GM18867 (cell line): ENCODE results near the gene USP24.
A peak's percentile ranks its signal among the peaks of the same experiment; 100 is the strongest.

ENCODE experiments used
- ATAC-seq: cut with Tn5 transposase; IDR thresholded peaks from one replicate; pipeline ENCODE4 v1.9.1; 2021; ENCODE audit warnings: mild to moderate bottlenecking, moderate library complexity; ENCODE audit not compliant: unreplicated experiment

USP24 gene

DNA sequence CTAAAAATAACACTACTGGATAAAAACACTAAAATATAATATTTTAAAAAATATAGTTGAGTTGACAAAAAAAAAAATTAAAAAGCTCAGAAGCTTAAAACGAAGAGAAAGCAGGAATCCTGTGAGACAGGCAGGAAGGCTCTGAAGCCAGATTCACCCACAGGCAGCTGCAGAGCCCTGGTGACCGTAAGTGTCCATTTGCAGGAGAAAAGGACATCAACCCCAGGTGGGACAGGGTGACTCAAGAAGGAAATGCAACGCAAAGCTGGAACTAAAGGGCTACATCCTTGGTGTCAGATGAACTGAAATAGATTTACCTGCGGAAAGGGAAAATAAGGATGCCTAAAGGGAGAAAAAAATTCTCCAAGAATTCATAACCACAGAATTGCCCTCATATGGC lies 46.8 kb downstream of the USP24 start:
- ATAC-seq, result no peak

DNA sequence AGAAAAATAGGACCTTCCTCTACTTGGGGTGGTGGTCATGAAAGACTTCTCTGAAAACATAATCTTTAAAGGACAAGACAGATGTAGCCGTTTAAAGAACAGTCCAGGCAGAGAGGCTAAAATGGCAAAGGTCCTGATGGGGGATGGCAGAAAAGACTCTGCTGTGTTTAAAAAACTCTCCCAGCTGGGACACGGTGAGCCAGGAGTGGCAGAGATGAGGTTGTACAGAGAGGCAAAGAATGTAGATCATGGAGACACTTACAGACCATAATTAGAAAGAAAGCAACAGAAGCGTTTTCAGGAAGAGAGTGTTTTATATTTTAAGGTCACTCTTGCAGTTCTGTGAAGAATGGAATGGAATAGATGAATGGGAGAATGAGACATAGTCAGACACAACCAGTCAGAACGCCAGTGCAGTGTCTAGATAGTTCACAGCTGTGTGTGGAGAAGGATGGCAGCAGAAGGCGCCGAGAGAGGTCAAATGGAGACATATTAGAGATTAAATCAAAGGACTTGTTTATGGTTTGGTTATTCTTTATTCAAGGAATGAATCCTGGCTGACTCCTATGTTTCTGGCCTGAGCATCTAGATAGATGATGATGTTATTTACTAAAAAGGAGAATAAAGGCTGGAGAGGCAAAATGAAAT lies 47.8 kb downstream of the USP24 start:
- no peak for ATAC-seq

DNA sequence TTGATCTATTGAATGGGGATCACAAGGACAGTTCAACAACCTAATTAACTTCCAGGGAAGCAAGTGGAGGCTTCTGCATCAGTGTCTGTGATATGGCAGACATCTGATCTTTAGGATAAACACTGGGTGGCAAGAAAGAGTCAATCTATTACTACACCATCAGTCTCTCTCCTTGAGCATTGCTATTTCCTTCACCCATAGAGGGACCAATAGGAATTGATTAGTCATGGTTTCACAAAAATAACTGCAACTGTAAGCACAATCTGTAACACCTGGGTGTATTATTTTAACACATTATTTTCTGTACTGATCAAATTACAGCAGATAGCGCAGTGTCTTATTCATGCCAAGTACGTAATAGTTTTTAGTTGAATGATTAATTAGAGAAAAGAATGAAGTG lies 50.3 kb downstream of the USP24 start:
- no peak for ATAC-seq

DNA sequence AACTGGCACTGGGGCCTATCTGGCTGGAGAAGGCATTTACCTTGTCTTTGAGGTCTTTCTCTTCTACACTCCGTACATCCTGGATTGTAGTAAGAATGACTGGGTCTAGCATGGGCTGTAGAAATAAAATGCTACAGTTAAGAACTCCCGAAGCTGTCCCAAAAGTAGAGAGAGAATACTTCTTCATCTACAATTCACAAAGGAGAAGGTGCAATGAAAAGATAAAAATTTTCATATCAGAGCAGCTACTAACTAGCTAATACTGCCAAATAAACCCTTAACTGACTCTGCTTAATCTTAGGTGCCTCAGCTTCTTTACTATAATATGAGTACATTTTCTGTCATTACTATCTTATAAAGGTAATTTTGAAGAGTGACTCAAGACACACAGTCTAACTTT lies 55.6 kb downstream of the USP24 start:
- ATAC-seq, result no peak

DNA sequence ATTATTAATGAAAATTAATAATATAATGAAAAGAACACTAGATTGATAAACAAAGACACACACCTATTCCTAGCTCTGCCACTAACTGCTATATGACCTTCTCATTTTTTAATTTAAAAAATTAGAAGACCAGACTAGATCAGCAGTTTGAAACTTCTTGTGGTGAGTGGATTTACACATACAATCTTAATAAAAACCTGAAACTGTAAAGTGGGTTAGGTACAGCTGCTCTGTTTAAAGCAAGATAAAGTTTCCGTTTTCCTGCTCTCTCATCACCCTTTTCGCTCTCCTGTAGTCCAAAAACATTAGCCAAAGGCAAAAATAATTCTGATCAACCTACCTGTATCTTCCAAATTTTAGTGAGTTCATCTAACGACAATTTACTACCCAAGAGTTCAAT lies 58.6 kb downstream of the USP24 start:
- ATAC-seq, result no peak

DNA sequence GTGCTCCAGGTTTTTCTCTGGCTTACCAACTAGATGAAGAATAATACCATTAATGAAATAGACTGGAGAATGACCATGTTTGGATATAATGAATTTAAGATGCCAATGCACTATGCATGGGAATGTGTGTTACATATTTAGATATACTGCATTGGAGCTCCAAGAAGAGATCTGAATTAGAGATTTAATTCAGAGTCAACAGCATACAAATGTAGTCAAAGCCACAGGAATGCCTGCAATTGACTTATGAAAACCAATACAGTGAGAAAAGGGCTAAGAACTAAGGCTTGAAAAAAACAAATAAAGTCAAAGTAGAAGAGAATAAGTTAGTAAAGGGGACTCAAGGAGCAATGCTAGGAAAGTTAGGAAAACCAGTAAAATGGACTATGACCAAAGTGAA lies 59.1 kb downstream of the USP24 start:
- ATAC-seq, result no peak

DNA sequence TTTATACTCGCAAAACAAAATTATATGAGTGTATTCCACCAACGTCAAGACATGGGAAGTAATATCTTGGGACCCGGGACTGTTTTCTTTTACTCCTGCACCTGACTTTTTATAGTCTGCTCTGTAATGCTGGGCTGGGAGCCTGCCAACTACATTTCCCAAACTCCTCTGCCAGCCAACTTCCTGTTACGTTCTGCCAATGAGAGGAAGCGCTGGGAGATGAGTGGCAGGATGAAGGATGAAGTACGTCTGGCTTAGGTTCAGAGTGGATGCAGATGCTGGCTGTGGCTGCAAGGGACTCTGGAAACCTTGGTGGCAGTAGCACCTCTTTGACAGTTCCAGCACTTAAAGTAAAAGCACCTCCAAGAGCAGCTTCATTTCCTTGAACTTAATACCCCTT lies 59.6 kb downstream of the USP24 start:
- no peak for ATAC-seq

DNA sequence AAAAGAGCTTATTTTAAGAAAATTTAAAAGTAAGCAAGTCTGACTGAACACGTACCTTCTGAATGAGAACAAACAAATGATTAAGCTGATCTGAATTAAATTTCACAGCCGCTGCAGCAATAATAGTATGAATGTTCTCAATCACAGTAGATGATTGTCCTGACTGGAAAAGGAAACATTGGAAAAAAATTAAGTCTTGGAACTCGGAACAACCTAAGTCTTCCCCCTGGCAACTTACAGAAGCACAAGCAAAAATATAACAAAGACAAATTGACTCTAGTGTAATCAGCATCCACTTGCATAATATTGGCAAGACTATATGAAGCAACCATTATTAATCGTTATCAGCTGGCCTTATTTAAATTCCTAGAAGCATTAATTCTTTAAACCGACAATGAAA lies 60.5 kb downstream of the USP24 start:
- ATAC-seq, result no peak

DNA sequence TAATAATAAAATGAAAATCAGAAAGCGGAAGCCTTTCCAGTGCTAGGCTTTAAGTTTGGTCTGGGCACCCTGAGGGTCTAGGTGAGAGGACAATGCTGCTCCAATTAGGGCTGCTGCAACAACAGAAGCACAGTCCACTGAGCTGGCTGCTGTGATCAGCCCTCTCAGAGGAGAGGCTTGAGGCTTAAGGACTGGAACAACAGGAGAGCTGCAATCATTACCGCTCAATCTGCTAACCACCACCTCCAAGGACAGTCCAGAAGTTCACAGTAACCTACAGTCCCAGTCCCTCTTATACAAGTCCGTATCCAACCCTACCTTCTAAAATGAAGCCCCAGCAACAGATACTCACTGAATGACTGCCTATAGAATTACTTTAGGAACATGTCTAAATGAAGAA lies 62.1 kb downstream of the USP24 start:
- no peak for ATAC-seq

DNA sequence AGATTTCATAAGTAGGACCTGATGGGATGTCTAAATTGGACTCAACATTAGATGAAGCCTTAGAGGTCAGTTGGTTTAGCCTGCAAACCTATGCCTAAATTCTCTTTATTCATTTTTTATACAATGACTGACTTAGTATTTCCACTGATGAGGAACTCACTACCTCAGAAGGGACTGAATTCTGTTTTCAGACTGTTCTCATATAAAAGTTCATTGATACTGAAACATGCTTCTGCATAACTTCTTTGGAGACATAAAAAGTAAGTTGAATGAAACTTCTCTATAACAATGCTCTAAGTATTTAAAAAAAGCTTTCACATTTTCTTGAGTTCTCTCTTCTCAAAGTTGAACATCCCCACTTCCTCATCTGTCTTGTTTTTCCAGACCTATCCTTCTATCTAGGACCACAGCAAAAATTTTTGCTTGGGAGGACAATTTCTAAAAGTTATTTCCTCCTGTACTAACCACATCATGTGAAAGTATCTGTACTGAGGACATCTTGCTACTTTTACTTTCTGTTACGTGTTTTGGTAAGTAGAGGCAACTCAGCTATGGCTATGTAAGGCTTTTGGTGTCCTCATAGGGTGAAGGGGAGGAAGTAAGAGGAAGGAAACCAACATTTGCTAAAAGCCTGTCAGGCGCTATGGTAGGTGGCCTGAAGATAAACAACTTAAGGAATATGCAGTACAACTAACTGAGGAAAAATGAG lies 64.1 kb downstream of the USP24 start:
- peak; percentile 89 for ATAC-seq

DNA sequence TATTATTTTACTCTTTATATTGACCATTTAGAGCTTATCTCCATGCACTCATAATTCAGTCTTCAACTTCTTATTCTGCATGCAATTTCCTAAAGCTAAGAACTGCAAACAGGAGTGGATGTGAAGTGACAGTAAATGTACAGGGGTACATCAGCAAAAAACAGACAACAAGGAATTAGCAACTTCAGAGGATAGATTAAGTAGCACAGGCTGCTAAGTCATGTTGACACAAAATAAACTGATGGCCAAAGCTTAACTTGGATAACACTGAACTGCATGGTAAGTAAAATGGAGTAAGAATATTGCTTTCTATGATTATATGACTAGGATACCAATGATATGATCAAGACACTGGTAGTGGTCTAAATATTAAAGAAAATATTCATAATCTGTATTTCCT lies 66.5 kb downstream of the USP24 start:
- ATAC-seq, result no peak

DNA sequence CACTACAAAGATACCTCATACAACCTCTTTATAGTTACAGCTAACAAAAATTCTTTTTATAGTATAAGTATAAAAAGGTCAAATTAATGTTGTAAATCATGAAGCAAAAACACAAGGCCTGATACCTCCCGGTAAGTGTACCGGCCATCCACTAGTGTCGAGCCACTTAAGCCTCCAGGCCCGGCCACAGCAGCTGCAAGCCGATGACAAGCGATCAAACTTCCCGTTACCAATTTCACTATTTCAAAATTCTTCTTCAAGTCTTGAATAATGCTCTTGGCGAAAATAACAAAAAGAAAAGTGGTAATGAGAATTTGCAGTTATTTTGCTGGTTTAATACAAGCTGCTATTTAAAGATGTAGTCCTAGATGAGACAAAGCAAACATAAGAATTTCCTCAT lies 67.6 kb downstream of the USP24 start:
- no peak for ATAC-seq

DNA sequence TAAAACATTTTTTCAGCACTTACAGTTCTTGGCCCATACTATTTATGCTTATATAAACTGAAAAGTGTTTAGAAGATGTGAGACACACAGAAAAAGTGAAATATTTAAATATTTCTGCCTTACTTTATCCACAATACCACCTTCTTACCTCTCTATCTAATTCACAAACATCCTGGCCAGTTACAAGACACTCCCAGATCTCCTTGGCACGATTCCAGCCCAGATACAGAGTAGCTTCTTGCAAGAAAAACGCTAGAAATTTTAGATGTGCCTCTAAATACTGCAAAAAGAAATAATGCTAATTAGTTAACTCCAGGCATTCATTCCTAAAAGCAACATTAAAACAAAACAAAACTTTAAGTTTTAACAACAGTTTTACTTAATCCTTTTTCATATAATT lies 68.4 kb downstream of the USP24 start:
- no peak for ATAC-seq

DNA sequence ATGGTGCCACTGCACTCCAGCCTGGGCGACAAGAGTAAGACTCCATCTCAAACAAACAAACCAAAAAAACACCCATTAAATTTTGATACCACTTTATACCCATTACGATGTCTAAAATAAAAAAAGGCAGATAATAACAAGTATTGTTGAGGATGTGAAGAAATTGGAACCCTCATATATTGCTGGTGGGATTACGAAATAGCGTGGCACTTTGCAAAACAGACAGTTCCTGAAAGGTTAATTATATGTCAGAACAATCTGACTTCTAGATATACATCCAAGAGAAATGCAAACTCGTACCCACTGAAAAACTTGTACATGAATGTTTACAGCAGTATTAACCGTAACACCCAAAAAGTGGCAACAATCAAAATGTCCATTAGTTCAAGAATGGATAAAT lies 70.3 kb downstream of the USP24 start:
- no peak for ATAC-seq

DNA sequence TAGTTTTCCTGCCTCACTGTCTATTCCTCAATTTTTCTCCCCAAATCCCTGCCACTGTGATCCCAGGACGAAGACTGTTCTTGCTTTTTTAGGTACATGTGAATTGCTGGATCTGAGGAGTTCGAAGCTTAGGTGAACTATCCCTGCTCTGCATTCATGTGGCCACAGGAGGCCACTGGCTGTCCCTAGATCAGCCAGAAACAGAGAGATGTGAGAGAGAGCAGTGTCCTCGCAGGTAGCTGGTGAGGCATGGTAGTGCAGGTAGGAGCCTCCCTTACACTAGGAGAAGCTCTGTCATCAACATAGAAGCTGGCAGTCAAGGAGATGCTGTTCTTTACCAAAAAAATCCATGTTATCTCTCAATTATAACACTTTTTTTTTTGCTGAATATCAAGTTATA lies 71.5 kb downstream of the USP24 start:
- no peak for ATAC-seq

DNA sequence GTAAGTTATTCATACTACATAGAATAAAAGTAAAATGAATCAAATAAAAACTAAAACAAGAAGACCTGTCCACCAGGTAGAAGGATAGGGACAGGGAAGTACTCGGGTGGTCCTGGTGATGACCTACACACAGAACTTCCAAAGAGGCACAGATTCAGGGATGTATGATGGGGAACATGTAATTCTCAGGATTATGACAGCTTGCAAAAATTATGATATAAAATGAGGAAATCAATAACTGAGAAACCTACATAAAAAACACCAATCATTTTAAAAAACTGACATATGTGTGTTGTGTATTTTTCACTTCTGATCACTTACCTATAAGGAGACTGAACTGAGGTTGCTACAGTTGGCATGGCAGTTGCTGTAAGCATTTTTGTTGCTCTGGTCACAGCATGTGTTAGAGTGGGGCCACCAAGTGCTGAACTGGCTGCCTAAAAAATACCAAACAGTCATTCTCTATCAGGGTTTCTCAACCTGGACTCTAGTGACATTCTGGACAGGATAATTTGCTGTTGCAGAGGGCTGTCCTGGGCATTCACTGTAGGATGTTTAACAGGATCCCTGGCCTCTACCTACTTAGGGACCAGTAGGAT lies 73.8 kb downstream of the USP24 start:
- ATAC-seq, result no peak

DNA sequence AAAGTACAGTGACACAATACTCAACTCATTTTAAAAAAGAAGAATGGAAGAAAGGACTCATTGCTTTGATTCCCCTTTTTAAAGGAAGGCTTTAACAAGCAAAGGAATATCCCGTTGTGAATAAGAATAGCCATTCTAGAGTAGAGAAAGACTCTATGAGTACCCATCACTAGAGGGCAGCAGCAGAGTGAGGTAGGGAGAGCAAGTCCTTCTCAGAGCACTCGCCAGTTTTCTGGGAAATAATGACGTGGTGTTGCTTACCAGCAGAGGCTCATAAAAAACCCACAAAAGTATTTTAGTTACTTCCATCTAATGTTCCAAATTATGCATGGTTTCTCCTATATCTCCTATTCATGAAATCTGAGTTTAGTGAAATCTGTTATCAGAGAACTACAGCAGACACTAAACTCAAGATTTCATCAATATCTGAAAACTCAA lies 74.6 kb downstream of the USP24 start:
- peak; percentile 86 for ATAC-seq

DNA sequence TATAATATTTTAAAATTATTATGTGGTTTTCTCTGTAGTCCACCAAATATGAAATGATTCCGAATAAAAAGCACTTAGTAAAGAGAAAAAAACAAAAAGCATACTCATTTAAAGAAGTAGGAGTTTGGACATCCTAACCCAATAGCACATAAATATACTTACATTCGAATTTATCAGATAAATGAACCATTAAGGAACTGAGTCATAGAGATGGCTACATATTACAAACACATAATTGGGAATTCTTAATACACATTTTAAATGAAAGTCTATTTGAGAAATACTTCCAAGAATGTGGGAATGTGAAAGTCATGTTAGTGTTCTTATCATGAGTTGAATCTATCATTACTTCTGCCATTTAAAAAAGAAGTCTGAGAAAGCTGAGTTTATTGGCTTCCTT lies 75.0 kb downstream of the USP24 start:
- no peak for ATAC-seq

DNA sequence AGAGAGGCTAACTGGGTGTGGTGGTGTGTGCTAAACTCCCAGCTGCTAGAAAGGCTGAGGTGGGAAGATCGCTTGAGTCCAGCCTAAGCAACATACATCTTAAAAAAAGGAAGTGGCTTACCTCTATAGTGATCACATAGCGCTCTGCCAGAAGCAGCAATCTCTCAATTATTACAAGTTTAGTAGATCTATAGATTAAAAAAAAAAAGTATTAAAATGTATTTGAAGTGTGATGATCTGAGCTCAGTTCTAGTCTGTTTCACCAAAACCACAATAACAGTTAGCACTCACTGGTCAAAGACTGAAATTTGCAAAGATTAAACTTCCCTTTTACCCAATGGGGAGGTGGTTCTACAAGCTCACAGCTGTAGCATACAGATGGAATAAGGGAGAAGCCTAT lies 76.3 kb downstream of the USP24 start:
- ATAC-seq, result no peak

DNA sequence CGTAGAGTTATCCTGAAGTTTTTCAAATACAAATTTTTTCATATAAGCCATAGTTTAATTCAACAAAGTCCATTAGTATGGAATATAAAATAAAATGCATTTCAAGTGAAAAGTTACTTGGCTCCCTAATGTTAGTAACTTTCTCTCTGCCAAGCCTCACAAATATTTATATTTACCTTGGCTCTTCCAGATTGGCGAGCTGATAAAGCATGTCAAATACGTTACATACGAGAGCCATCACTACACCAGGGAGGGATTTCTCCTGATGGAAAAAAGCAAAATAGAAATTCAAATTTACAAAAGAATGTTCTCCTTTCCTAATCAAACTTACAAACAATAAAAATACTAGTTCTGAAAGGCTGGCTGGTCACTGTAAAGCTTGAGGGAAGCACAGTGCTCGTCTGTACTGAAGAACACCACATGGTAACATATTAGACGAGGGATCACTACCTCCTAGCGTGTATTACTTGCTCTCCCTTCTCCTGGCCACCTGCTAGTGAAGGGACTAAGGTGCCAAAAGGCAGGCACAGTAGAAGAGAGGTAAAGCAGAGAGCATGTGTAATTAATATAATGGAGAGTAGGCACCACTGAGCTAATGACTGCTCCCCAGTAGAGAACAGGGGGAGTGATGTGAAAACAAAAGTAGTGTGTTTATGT lies 80.9 kb downstream of the USP24 start:
- no peak for ATAC-seq

DNA sequence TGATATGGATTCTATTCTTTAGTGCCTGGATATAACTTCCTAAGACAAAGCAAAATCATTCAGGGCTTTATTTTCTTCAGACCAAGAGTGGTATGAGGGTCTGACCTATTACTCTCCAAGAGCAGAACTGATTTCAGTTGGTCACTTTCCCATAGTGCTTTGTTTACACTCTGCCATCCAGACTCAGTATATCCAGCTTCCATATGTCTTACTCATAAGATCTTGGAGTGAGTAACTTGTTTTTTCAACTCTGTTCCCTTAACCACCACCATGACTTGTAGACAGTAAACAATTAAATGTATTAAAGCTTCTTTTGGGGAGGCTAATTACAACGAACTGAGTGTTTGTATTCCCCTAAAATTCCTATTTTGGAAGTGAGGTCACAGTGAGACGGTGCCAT lies 83.4 kb downstream of the USP24 start:
- no peak for ATAC-seq

DNA sequence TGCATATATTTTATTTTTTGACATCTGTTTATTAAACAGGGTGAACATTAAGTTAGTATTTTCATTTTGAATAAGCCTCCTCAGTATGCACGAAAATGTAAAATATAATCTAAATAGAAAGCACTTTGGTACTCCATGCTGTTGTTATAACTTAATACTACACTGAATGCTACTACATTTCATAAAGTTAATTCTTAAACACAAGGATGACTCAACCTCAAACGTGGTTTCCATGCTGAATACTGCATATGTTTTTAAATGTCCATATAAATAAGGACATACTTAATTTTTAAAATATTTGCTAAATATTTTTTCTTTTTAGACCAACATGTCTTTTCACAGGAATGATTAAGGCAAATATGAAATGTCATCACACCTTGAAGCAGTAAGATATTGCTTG lies 83.9 kb downstream of the USP24 start:
- no peak for ATAC-seq
